Suprapubic skin (tissue), 3 donors: ENCODE results near the gene VEPH1.

Source experiments
- CTCF ChIP-seq, 2 donors: fragments of 200-600 bp in 1 of 2; fragments of 450-650 bp in 1 of 2; sonication (generic) in 1 of 2; IDR thresholded peaks; one replicate each; pipeline ENCODE4 v1.5.1; 2016 to 2019; ENCODE audit warnings: antibody characterized with exemption in 2 of 2, mild to moderate bottlenecking in 1 of 2, moderate library complexity in 1 of 2
- POLR2AphosphoS5 ChIP-seq, 3 donors: sonication (generic); formaldehyde crosslinking; IDR thresholded peaks; one replicate each; pipeline ENCODE4 v1.6.1; 2017; ENCODE audit warnings: antibody characterized with exemption in 3 of 3

DNA sequence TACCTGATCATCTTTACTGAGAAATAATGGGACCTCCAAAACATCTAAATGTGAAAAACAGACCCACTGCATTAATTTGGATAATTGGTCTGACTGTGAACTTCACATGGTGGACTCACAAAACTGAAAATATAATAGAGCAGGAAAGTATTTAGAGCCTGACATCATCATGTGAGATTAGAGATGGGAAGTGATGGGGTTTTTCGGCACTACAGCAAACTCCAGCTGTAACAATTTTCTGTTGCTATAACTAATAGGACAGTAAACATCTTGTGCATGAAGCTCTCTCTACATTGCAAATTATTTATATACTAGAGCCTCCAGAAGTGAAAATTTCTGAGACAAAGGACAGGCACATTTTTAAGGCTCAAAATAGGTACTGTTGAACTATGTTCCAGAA is 32.2 kb downstream of the VEPH1 start:
- TF ChIP-seq POLR2AphosphoS5 (IDR thresholded peaks at IDR 0.05) (no peak), CTCF (IDR thresholded peaks at IDR 0.05) (no peak)
